NCI-H1092 treated with DMSO at 0.1 percent for 48 hours (cell line): ENCODE measurements around the gene SRCAP.

Experiments used
- DNase-seq: peaks from one replicate; lab custom pipeline; 2025; lab: John Stamatoyannopoulos, UW

Gene SRCAP

GRCh38 chr16:30757316-30757715 is 58.3 kb downstream of the SRCAP start:
- no peak for DNase-seq

GRCh38 chr16:30758988-30759491 is 60.1 kb downstream of the SRCAP start:
- no peak for DNase-seq

- DNase-seq = no peak
Observed at GRCh38 chr16:30760001-30760559, 61.1 kb downstream of the SRCAP start.

- no peak for DNase-seq
Observed at GRCh38 chr16:30760577-30761426, 61.8 kb downstream of the SRCAP start.

- DNase-seq = peak; percentile 37
Observed at GRCh38 chr16:30761427-30761927, 62.5 kb downstream of the SRCAP start.

- DNase-seq = peak; percentile 99
Observed at GRCh38 chr16:30761928-30762902, 63.2 kb downstream of the SRCAP start, which contains the start of the genes CFAP119 and RNF40. Gene CFAP119 (minus strand): TSS chr16:30762062. CDS start chr16:30761748, 314 bp downstream. Gene RNF40 (plus strand): TSS chr16:30762322. CDS start chr16:30762546, 224 bp downstream.

GRCh38 chr16:30762991-30763725 is 64.2 kb downstream of the SRCAP start:
- no peak for DNase-seq

GRCh38 chr16:30764086-30764485 is 65.1 kb downstream of the SRCAP start:
- no peak for DNase-seq

GRCh38 chr16:30764816-30765465 is 66.0 kb downstream of the SRCAP start:
- no peak for DNase-seq

- no peak for DNase-seq
Observed at GRCh38 chr16:30766206-30766932, 67.4 kb downstream of the SRCAP start.

- DNase-seq = no peak
Observed at GRCh38 chr16:30766933-30767284, 67.9 kb downstream of the SRCAP start.

GRCh38 chr16:30767767-30768465 is 68.9 kb downstream of the SRCAP start:
- DNase-seq = no peak

- DNase-seq = no peak
Observed at GRCh38 chr16:30768583-30769181, 69.7 kb downstream of the SRCAP start.

GRCh38 chr16:30769379-30770089 is 70.6 kb downstream of the SRCAP start:
- no peak for DNase-seq

GRCh38 chr16:30771726-30772125 is 72.8 kb downstream of the SRCAP start:
- DNase-seq = no peak

GRCh38 chr16:30773826-30774225 is 74.9 kb downstream of the SRCAP start:
- no peak for DNase-seq

- no peak for DNase-seq
Observed at GRCh38 chr16:30774367-30775130, 75.6 kb downstream of the SRCAP start.

GRCh38 chr16:30775131-30775391 is 76.1 kb downstream of the SRCAP start:
- no peak for DNase-seq
